CD14-positive monocyte (primary cell): ENCODE results near the gene CSTF2. TPM values are rescaled to one million over a fixed set of nuclear protein-coding genes. Genes with fewer than 3 reads are reported as not detected.
"Not testable (repeated sequence)": the region's sequence is repeated elsewhere in the genome, so short reads cannot be mapped to it uniquely, and the experiment has no call there.

Source experiments
- DNase-seq, 3 donors: peaks; one replicate each; pipeline ENCODE4 v3.0.0-alpha.2; 2011 to 2022
- H2AFZ ChIP-seq: 2 replicates; pipeline ENCODE4 v1.6.0; 2012; ENCODE audit warnings: mild to moderate bottlenecking, low read depth, low read length, inconsistent platforms; ENCODE audit not compliant: insufficient read depth, poor library complexity, severe bottlenecking
- H3K27ac ChIP-seq, 2 donors: 1 replicate in 1 of 2; 2 replicates in 1 of 2; pipeline ENCODE4 v1.5.1; 2012 to 2013; ENCODE audit warnings: low read length in 2 of 2, control low read depth in 1 of 2, inconsistent platforms in 1 of 2, low read depth in 1 of 2, mild to moderate bottlenecking in 1 of 2
- H3K27me3 ChIP-seq, 2 donors: one replicate each; pipeline versions ENCODE4 v1.6.0 to v1.6.1; 2011 to 2013; ENCODE audit warnings: low read length in 2 of 2; ENCODE audit not compliant: control insufficient read depth in 2 of 2, insufficient read depth in 2 of 2
- H3K36me3 ChIP-seq, 2 donors: replicated peaks in 1 of 2; 1 replicate in 1 of 2; 2 replicates in 1 of 2; pipeline versions ENCODE4 v1.5.1 to v1.6.1; 2012 to 2013; ENCODE audit warnings: low read length in 2 of 2, control low read depth in 1 of 2, inconsistent platforms in 1 of 2, mild to moderate bottlenecking in 1 of 2; ENCODE audit not compliant: insufficient read depth in 2 of 2, control insufficient read depth in 1 of 2
- H3K4me1 ChIP-seq, 2 donors: 1 replicate in 1 of 2; 2 replicates in 1 of 2; pipeline versions ENCODE4 v1.5.1 to v1.6.1; 2012 to 2013; ENCODE audit warnings: low read length in 2 of 2, control low read depth in 1 of 2, inconsistent platforms in 1 of 2, mild to moderate bottlenecking in 1 of 2, moderate library complexity in 1 of 2; ENCODE audit not compliant: insufficient read depth in 2 of 2, control insufficient read depth in 1 of 2
- H3K4me2 ChIP-seq: replicated peaks from 2 replicates; pipeline ENCODE3; 2012; ENCODE audit warnings: low read length, moderate library complexity, mild to moderate bottlenecking; ENCODE audit not compliant: poor library complexity, severe bottlenecking; ENCODE audit errors: extremely low read depth
- H3K4me3 ChIP-seq, 3 experiments: fragments of 200-600 bp in 1 of 3; sonication (generic) in 1 of 3; replicated peaks in 1 of 3; 1 replicate in 2 of 3; 2 replicates in 1 of 3; pipeline ENCODE4 v1.5.1; 2011 to 2013; ENCODE audit warnings: low read length in 3 of 3, mild to moderate bottlenecking in 3 of 3, control low read depth in 2 of 3, low read depth in 2 of 3, inconsistent platforms in 1 of 3, moderate library complexity in 1 of 3
- H3K79me2 ChIP-seq: 2 replicates; pipeline ENCODE4 v1.6.0; 2012; ENCODE audit warnings: mild to moderate bottlenecking, control low read depth, inconsistent platforms, low read length, moderate library complexity; ENCODE audit not compliant: insufficient read depth
- H3K9ac ChIP-seq: 2 replicates; pipeline ENCODE4 v1.6.0; 2017; ENCODE audit warnings: low read length, mild to moderate bottlenecking; ENCODE audit not compliant: insufficient read depth, poor library complexity, severe bottlenecking
- H3K9me3 ChIP-seq, 2 donors: replicated peaks in 1 of 2; 1 replicate in 1 of 2; 2 replicates in 1 of 2; pipeline versions ENCODE4 v1.5.1 to v1.6.1; 2012 to 2013; ENCODE audit warnings: low read length in 2 of 2, control low read depth in 1 of 2; ENCODE audit not compliant: control insufficient read depth in 1 of 2, insufficient read depth in 1 of 2
- H4K20me1 ChIP-seq: 2 replicates; pipeline ENCODE4 v1.6.0; 2012; ENCODE audit warnings: mild to moderate bottlenecking, low read length, control low read depth, moderate library complexity; ENCODE audit not compliant: insufficient read depth
- H3K27ac Mint-ChIP-seq, 7 donors: one replicate each; pipeline ENCODE4 v1.8.0; 2020; ENCODE audit warnings: mild to moderate bottlenecking in 7 of 7, mixed read lengths in 7 of 7, moderate library complexity in 6 of 7, inconsistent platforms in 2 of 7
- H3K27me3 Mint-ChIP-seq, 3 donors: one replicate each; pipeline ENCODE4 v1.8.0; 2021 to 2022; ENCODE audit warnings: low read depth in 3 of 3, mild to moderate bottlenecking in 3 of 3, mixed read lengths in 3 of 3, moderate library complexity in 3 of 3, inconsistent platforms in 1 of 3
- H3K36me3 Mint-ChIP-seq, 2 donors: one replicate each; pipeline ENCODE4 v1.8.0; 2020; ENCODE audit warnings: mixed read lengths in 2 of 2, inconsistent platforms in 1 of 2, mild to moderate bottlenecking in 1 of 2
- H3K4me1 Mint-ChIP-seq: one replicate; pipeline ENCODE4 v1.8.0; 2020; ENCODE audit warnings: mild to moderate bottlenecking, mixed read lengths
- H3K4me3 Mint-ChIP-seq, 2 donors: one replicate each; pipeline ENCODE4 v1.8.0; 2020; ENCODE audit warnings: mild to moderate bottlenecking in 2 of 2, mixed read lengths in 2 of 2, moderate library complexity in 1 of 2
- H3K9me3 Mint-ChIP-seq, 7 donors: one replicate each; pipeline ENCODE4 v1.8.0; 2020 to 2022; ENCODE audit warnings: mixed read lengths in 7 of 7, mild to moderate bottlenecking in 6 of 7, moderate library complexity in 6 of 7, inconsistent platforms in 2 of 7
- whole genome bisulfite sequencing: methylation state at CpG from one replicate; pipeline ENCODE4 v1.1.5; 2013; ENCODE audit warnings: missing lambda C conversion rate; ENCODE audit not compliant: insufficient coverage; 5-methylcytosine and 5-hydroxymethylcytosine counted together
- intact Hi-C, 2 donors: fragments of 100-400 bp; cut with micrococcal nuclease; formaldehyde crosslinking; loops; one replicate each; pipeline versions ENCODE4 v1.15.0 to v1.15.1; 2023
- polyA plus RNA-seq, 3 donors: library from polyadenylated mRNA; depleted of rRNA in 1 of 3; unstranded in 2 of 3; stranded (reverse) in 1 of 3; fragments of 300-500 nt in 2 of 3; fragments of >200 nt in 1 of 3; fragmentation: Illumina TruSeq in 2 of 3; gene quantifications; 1 replicate in 2 of 3; 2 replicates in 1 of 3; pipeline ENCODE4 v1.2.3, GENCODE V29; 2012 to 2021
- TF ChIP-seq, protein P1 (sequence below): fragments of 200-600 bp; IDR thresholded peaks from one replicate; pipeline ENCODE4 v1.8.0; 2022; ENCODE audit warnings: antibody characterized with exemption, mild to moderate bottlenecking

Gene CSTF2
- polyA plus RNA-seq, 3 donors, result 6.7 to 11.3 (median 10.1) TPM

DNA sequence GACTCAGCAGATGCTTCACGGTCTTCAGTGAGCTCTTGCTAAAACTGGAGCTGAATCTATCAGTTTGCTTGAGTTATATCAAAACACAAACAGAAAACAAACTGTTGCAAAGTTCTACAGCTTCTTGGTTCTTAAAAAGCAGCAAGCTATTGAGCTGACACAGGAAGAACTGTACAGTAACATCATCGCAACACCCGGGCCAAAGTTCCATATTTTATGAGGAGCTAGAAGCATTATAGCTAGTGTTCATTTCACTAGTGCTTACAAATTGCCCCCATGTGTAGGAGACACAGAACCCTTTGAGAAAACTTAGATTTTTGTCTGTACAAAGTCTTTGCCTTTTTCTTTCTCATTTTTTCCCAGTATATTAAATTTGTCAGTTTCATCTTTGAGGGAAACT lies 17.3 kb upstream of the CSTF2 start:
- no peaks in the 10 kb centered on the region for H3K36me3 Mint-ChIP-seq
- TF ChIP-seq, protein P1, sequence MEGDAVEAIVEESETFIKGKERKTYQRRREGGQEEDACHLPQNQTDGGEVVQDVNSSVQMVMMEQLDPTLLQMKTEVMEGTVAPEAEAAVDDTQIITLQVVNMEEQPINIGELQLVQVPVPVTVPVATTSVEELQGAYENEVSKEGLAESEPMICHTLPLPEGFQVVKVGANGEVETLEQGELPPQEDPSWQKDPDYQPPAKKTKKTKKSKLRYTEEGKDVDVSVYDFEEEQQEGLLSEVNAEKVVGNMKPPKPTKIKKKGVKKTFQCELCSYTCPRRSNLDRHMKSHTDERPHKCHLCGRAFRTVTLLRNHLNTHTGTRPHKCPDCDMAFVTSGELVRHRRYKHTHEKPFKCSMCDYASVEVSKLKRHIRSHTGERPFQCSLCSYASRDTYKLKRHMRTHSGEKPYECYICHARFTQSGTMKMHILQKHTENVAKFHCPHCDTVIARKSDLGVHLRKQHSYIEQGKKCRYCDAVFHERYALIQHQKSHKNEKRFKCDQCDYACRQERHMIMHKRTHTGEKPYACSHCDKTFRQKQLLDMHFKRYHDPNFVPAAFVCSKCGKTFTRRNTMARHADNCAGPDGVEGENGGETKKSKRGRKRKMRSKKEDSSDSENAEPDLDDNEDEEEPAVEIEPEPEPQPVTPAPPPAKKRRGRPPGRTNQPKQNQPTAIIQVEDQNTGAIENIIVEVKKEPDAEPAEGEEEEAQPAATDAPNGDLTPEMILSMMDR, result no peak

DNA sequence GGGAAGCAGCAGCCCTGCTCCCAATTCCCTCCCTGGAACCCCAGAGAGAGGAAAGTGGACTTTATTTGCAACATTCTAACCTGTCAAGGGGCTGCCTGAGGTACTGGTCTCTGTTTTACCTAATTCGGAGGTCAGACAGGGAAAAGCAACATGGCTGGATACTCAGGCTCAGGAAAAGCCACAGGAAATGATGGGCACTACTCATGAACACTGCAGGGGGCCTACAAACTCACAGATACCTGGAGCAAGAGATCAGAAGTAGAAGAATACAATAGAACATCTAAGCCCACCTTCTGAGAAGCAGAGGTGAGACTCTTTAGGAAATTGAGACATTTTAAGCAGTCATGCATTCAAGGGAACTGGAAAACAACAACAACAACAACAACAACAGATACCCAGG lies 15.4 kb upstream of the CSTF2 start:
- Mint-ChIP-seq H3K27me3 (peaks cover 1 to 12% (median 7%) of the 10 kb centered on the region in 3 donors), H3K4me1 (no peaks in the 10 kb centered on the region), H3K9me3 (peaks cover 0 to 10% (median 6%) of the 10 kb centered on the region in 7 donors), H3K27ac (no peak overlapping the region), H3K36me3 (no peaks in the 10 kb centered on the region), H3K4me3 (no peak overlapping the region)
- Histone ChIP-seq H3K79me2 (no peaks in the 10 kb centered on the region), H3K9me3 (no peaks in the 10 kb centered on the region), H3K4me1 (no peaks in the 10 kb centered on the region), H3K9ac (no peak overlapping the region), H4K20me1 (no peaks in the 10 kb centered on the region), H2AFZ (no peak overlapping the region), H3K27me3 (peaks cover 0 to 2% of the 10 kb centered on the region in 2 donors), H3K36me3 (no peaks in the 10 kb centered on the region), H3K4me3 (no peak overlapping the region), H3K4me2 (no peak overlapping the region), H3K27ac (no peak overlapping the region)
- no peak for DNase-seq
- TF ChIP-seq, protein P1, result no peak
- 100% methylated on average over 1 of the region's 1 CpG for WGBS
- intact Hi-C loops, result no loop called here

More for the DNA sequence above, 17.3 kb upstream of the CSTF2 start:
- no peak overlapping the region for H3K4me3 ChIP-seq
- peaks cover 0 to 2% of the 10 kb centered on the region in 2 donors for H3K27me3 ChIP-seq
- H3K9ac ChIP-seq, result no peak overlapping the region
- Mint-ChIP-seq H3K9me3 (peaks cover 0 to 5% (median 3%) of the 10 kb centered on the region in 7 donors), H3K4me1 (no peaks in the 10 kb centered on the region), H3K27ac (no peak overlapping the region), H3K27me3 (peaks cover 1 to 11% (median 5%) of the 10 kb centered on the region in 3 donors), H3K4me3 (no peak overlapping the region)
- WGBS, result no CpG with 5 or more reads among the region's 3 CpGs
- intact Hi-C loops, result no loop called here
- no peak for DNase-seq
- H4K20me1 ChIP-seq, result no peaks in the 10 kb centered on the region
- H3K4me1 ChIP-seq, result no peaks in the 10 kb centered on the region
- H2AFZ ChIP-seq, result no peak overlapping the region
- no peaks in the 10 kb centered on the region for H3K79me2 ChIP-seq
- H3K36me3 ChIP-seq, result no peaks in the 10 kb centered on the region
- no peaks in the 10 kb centered on the region for H3K9me3 ChIP-seq
- no peak overlapping the region for H3K27ac ChIP-seq
- no peak overlapping the region for H3K4me2 ChIP-seq

- H3K4me2 ChIP-seq, intact Hi-C loops: not testable (repeated sequence)
- peaks cover 0 to 12% (median 8%) of the 10 kb centered on the region in 7 donors for H3K9me3 Mint-ChIP-seq
Measured at GRCh38 chrX:100808265-100808664, 11.9 kb upstream of the CSTF2 start.

More at GRCh38 chrX:100808265-100808664, 11.9 kb upstream of the CSTF2 start:
- H3K4me1 Mint-ChIP-seq, H3K4me3 ChIP-seq, H2AFZ ChIP-seq, H3K27ac Mint-ChIP-seq, H3K4me3 Mint-ChIP-seq, DNase-seq, H3K36me3 Mint-ChIP-seq, H3K79me2 ChIP-seq, H3K27ac ChIP-seq, H3K36me3 ChIP-seq, H4K20me1 ChIP-seq, H3K4me1 ChIP-seq, H3K9ac ChIP-seq, H3K9me3 ChIP-seq, H3K27me3 ChIP-seq: not testable (repeated sequence)
- H3K27me3 Mint-ChIP-seq, result peaks cover 4 to 11% (median 10%) of the 10 kb centered on the region in 3 donors
- 100% methylated on average over 1 of the region's 7 CpGs for WGBS
